WI38 (cell line): Measurements from ENCODE around the gene SKA3.

ENCODE experiments used
- H3K4me3 ChIP-seq: 2 replicates; pipeline ENCODE4 v1.5.1; 2011; ENCODE audit warnings: low read depth, mild to moderate bottlenecking, control low read depth, low read length
- TF ChIP-seq, protein P1 (sequence below): IDR thresholded peaks from 2 replicates; pipeline ENCODE4 v1.5.1; 2012; ENCODE audit warnings: low read depth, mild to moderate bottlenecking, control low read depth, low read length

SKA3 gene

GRCh38 chr13:21134475-21134874, 41.9 kb downstream of the SKA3 start:
- TF ChIP-seq, protein P1, sequence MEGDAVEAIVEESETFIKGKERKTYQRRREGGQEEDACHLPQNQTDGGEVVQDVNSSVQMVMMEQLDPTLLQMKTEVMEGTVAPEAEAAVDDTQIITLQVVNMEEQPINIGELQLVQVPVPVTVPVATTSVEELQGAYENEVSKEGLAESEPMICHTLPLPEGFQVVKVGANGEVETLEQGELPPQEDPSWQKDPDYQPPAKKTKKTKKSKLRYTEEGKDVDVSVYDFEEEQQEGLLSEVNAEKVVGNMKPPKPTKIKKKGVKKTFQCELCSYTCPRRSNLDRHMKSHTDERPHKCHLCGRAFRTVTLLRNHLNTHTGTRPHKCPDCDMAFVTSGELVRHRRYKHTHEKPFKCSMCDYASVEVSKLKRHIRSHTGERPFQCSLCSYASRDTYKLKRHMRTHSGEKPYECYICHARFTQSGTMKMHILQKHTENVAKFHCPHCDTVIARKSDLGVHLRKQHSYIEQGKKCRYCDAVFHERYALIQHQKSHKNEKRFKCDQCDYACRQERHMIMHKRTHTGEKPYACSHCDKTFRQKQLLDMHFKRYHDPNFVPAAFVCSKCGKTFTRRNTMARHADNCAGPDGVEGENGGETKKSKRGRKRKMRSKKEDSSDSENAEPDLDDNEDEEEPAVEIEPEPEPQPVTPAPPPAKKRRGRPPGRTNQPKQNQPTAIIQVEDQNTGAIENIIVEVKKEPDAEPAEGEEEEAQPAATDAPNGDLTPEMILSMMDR: no peak

DNA sequence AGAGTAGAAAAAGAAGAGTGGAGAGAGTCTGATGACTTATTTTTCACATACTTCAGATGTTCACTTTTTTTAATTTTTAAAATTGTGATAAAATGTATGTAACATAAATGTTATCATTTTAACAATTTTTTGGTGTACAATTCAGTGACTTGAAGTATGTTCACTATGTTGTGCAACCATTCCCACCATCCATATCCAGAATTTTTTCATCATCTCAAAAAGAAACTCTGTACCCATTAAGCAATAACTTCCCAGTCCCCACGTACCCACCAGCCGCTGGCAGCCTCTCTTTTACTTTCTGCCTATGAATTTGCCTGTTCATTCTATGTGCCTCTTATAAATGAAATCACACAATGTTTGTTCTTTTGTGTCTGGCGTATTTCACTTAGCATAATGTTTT, 43.3 kb downstream of the SKA3 start:
- TF ChIP-seq, protein P1: no peak
- H3K4me3 ChIP-seq: no peak overlapping the region

More at GRCh38 chr13:21134475-21134874, 41.9 kb downstream of the SKA3 start:
- H3K4me3 ChIP-seq: no peak overlapping the region

- TF ChIP-seq, protein P1: no peak
- no peak overlapping the region for H3K4me3 ChIP-seq
These were observed 46.2 kb downstream of the SKA3 start for GRCh38 chr13:21130116-21130515.

DNA sequence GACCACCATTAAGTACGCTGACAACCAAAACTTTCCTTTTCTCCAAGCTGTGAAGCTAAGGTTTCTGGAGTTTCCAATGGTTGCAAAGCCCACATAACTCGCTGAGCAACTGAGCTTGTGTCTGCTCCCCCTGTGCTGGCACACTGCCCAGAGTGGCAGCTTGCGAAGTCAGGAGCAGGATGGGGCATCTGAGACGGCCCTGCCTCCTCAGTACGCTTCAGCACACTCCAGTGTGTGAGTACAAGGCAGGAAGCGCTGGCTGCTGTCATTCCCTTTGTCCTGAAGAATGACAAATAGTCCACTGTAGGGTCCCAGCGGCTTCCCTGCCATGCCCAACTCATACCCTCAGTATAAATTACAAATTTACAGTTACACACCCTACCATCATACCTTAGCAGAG, 51.5 kb downstream of the SKA3 start:
- TF ChIP-seq, protein P1: no peak
- H3K4me3 ChIP-seq: no peak overlapping the region

DNA sequence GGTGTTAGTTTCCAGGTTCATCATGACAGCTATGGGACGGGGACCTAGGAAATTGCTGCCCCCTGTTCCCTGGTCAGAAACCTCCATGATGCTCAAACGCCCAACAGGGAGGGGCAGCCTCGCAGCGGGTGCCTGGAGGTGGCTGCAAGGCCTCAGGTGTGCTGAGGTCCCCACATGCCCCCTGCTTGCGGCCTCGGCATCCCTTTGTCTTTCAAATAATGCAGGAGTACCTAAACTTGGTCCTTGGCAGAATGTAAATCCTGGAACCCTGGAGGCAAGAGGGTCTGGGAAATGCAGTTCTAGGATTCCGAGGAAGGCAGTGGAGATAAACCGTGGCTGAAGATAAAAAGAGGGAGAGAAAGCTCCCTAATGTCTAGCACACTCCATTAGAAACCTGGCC, 52.4 kb downstream of the SKA3 start:
- no peak overlapping the region for H3K4me3 ChIP-seq
- TF ChIP-seq, protein P1: no peak

DNA sequence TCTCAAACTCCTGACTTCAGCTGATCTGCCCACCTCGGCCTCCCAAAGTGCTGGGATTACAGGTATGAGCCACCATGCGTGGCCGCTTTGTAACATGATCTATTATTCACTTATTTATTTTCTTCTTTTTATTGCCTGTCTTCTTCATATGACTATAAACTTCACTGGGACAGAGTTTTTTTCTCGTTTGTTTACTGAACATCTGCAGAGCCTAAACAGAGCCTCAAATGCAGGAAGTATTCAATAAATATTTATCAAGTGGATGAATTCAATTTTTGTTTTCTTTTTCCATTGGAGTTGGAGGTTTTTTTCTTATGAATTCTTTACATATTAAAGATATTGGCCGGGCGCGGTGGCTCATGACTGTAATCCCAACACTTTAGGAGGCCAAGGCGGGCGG, 54.7 kb downstream of the SKA3 start:
- TF ChIP-seq, protein P1: no peak
- no peak overlapping the region for H3K4me3 ChIP-seq

DNA sequence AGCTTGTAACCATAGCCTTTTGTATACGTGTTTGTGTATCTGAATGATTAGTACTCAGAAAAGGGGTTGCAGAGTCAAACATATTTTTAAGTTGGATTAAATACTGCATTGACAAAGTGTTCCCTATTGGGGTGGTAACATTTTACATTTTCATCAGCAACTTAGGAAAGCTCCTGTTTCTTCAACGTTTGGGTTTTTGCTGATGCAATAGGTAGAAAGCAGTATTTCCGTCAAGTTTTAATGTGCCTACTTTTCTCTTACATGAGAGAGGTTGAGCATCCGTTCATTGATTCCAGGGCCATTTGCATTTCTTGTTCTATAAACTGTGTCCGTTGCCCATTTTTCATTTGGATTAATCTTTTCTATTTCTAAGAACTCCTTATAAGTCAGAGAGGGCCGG, 56.2 kb downstream of the SKA3 start:
- H3K4me3 ChIP-seq: no peak overlapping the region
- TF ChIP-seq, protein P1: no peak
